OCI-LY3 (cell line): Measurements from ENCODE around the gene SOX18.

ENCODE experiments used
- CTCF ChIP-seq: fragments of 200-600, 300-600 bp; sonication (generic); IDR thresholded peaks from 2 replicates; pipeline ENCODE4 v1.5.1; 2014; ENCODE audit warnings: antibody characterized with exemption, low read length, low read depth
- EZH2phosphoT487 ChIP-seq: fragments of 200-600 bp; shearing (Covaris generic); IDR thresholded peaks from 2 replicates; pipeline ENCODE4 v1.6.1; 2018; ENCODE audit warnings: antibody characterized with exemption, mixed run types, low read depth

DNA sequence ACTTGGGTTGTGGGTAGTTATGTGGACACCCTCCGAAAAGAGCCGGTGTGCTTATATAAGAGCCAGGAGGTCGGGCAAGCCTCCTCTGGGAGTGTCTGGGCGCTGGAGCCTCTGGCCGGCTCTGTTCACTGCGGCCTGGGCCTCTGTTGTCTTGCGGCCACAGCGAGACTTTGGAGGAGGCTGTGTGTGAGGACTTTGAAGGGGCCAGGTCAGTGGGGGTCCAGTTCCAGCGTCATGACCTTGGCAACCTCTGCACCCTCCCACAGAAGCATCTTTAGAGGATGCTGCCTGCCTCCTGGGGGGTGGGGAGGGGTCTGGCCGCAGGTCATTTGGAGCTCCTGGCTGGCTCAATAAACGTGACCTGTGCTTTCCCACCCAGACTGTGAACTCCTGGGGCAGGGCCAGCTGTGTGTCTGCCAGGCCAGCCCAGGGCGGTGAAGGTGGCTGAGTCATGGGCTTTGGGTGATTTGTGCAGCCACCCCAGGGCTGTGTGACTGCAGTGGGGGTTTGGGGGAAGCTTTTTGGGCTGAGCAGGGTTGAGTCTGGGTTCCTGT lies 14.8 kb upstream of the SOX18 start:
- TF ChIP-seq CTCF (no peak), EZH2phosphoT487 (no peak)
